OCI-LY3 (cell line): ENCODE data around the gene GPR155.

Experiments
- H2AFZ ChIP-seq: fragments of 200-600, 300-600 bp; shearing (Covaris generic); 2 replicates; pipeline ENCODE4 v1.6.0; 2014; ENCODE audit warnings: antibody characterized with exemption, low read depth, low read length
- H3K27ac ChIP-seq: fragments of 200-600, 300-600 bp; sonication (generic); 2 replicates; pipeline ENCODE4 v1.5.1; 2014; ENCODE audit warnings: mild to moderate bottlenecking, low read length, moderate library complexity, mixed read lengths
- H3K27me3 ChIP-seq: fragments of 200-600, 300-600 bp; sonication (generic); 2 replicates; pipeline ENCODE4 v1.6.1; 2014; ENCODE audit warnings: low read depth, low read length, mixed read lengths
- H3K36me3 ChIP-seq: fragments of 200-600, 300-600 bp; sonication (generic); replicated peaks from 2 replicates; pipeline ENCODE3; 2014; ENCODE audit warnings: low read depth, low read length, mixed read lengths
- H3K4me1 ChIP-seq: fragments of 300-600, 200-600 bp; sonication (generic); 2 replicates; pipeline ENCODE4 v1.6.1; 2014; ENCODE audit warnings: low read length, mixed read lengths
- H3K4me2 ChIP-seq: fragments of 200-600, 300-600 bp; sonication (generic); 2 replicates; pipeline ENCODE4 v1.6.1; 2014; ENCODE audit warnings: low read length, mixed read lengths
- H3K4me3 ChIP-seq: fragments of 300-600, 200-600 bp; sonication (generic); 2 replicates; pipeline ENCODE4 v1.5.1; 2014; ENCODE audit warnings: antibody characterized with exemption, mild to moderate bottlenecking, low read length, moderate library complexity
- H3K79me2 ChIP-seq: fragments of 300-600, 200-600 bp; shearing (Covaris generic); 2 replicates; pipeline ENCODE4 v1.6.1; 2014; ENCODE audit warnings: mild to moderate bottlenecking, low read length, mixed read lengths
- H3K9ac ChIP-seq: fragments of 300-600, 200-600 bp; shearing (Covaris generic); 2 replicates; pipeline ENCODE4 v1.6.0; 2014; ENCODE audit warnings: mild to moderate bottlenecking, low read length, moderate library complexity
- H3K9me3 ChIP-seq: fragments of 200-600, 300-600 bp; shearing (Covaris generic); 2 replicates; pipeline ENCODE4 v1.6.1; 2014; ENCODE audit warnings: low read length, mixed read lengths; ENCODE audit not compliant: insufficient read depth
- H4K20me1 ChIP-seq: fragments of 200-600, 300-600 bp; sonication (generic); 2 replicates; pipeline ENCODE4 v1.6.1; 2016; ENCODE audit warnings: low read length, mixed read lengths; ENCODE audit not compliant: insufficient read depth
- CTCF ChIP-seq: fragments of 200-600, 300-600 bp; sonication (generic); IDR thresholded peaks from 2 replicates; pipeline ENCODE4 v1.5.1; 2014; ENCODE audit warnings: antibody characterized with exemption, low read length, low read depth
- EZH2phosphoT487 ChIP-seq: fragments of 200-600 bp; shearing (Covaris generic); IDR thresholded peaks from 2 replicates; pipeline ENCODE4 v1.6.1; 2018; ENCODE audit warnings: antibody characterized with exemption, mixed run types, low read depth

Gene GPR155

GRCh38 chr2:174461221-174461620, 25.6 kb downstream of the GPR155 start:
- H3K27ac ChIP-seq: no peak overlapping the region
- no peaks in the 10 kb centered on the region for H3K79me2 ChIP-seq
- H3K9me3 ChIP-seq: no peaks in the 10 kb centered on the region
- no peak overlapping the region for H2AFZ ChIP-seq
- H3K9ac ChIP-seq: no peak overlapping the region
- no peak for TF ChIP-seq CTCF
- no peak for TF ChIP-seq EZH2phosphoT487
- H4K20me1 ChIP-seq: no peaks in the 10 kb centered on the region
- H3K36me3 ChIP-seq: no peaks in the 10 kb centered on the region
- no peaks in the 10 kb centered on the region for H3K4me1 ChIP-seq
- H3K4me3 ChIP-seq: no peak overlapping the region
- H3K27me3 ChIP-seq: no peaks in the 10 kb centered on the region
- no peak overlapping the region for H3K4me2 ChIP-seq

GRCh38 chr2:174454566-174454965, 32.3 kb downstream of the GPR155 start:
- H3K27ac ChIP-seq: no peak overlapping the region
- H3K36me3 ChIP-seq: no peaks in the 10 kb centered on the region
- no peaks in the 10 kb centered on the region for H3K27me3 ChIP-seq
- no peak overlapping the region for H3K4me3 ChIP-seq
- no peak overlapping the region for H3K4me2 ChIP-seq
- H3K9ac ChIP-seq: no peak overlapping the region
- TF ChIP-seq EZH2phosphoT487 (no peak), CTCF (no peak)
- no peaks in the 10 kb centered on the region for H3K79me2 ChIP-seq
- no peaks in the 10 kb centered on the region for H3K9me3 ChIP-seq
- peaks cover 4% of the 10 kb centered on the region for H3K4me1 ChIP-seq
- no peak overlapping the region for H2AFZ ChIP-seq
- no peaks in the 10 kb centered on the region for H4K20me1 ChIP-seq

- Histone ChIP-seq H3K4me3 (no peak overlapping the region), H3K79me2 (no peaks in the 10 kb centered on the region), H3K4me2 (no peak overlapping the region), H3K27ac (no peak overlapping the region), H3K4me1 (peaks cover 4% of the 10 kb centered on the region), H3K36me3 (no peaks in the 10 kb centered on the region), H3K27me3 (no peaks in the 10 kb centered on the region), H2AFZ (no peak overlapping the region), H3K9ac (no peak overlapping the region), H3K9me3 (no peaks in the 10 kb centered on the region), H4K20me1 (no peaks in the 10 kb centered on the region)
- TF ChIP-seq CTCF: no peak
Observed at GRCh38 chr2:174450021-174450816, 36.6 kb downstream of the GPR155 start.

GRCh38 chr2:174449033-174449432, 37.8 kb downstream of the GPR155 start:
- no peak overlapping the region for H2AFZ ChIP-seq
- no peaks in the 10 kb centered on the region for H4K20me1 ChIP-seq
- H3K79me2 ChIP-seq: no peaks in the 10 kb centered on the region
- H3K9me3 ChIP-seq: no peaks in the 10 kb centered on the region
- H3K27ac ChIP-seq: no peak overlapping the region
- no peak overlapping the region for H3K4me3 ChIP-seq
- H3K4me2 ChIP-seq: no peak overlapping the region
- peaks cover 4% of the 10 kb centered on the region for H3K4me1 ChIP-seq
- no peaks in the 10 kb centered on the region for H3K27me3 ChIP-seq
- no peaks in the 10 kb centered on the region for H3K36me3 ChIP-seq
- no peak overlapping the region for H3K9ac ChIP-seq
- TF ChIP-seq EZH2phosphoT487 (no peak), CTCF (no peak)
